Esophagus squamous epithelium (tissue), 4 donors: ENCODE results near the gene ARMH1.

Source experiments
- POLR2A ChIP-seq, 4 donors: fragments of 450-650 bp; IDR thresholded peaks; one replicate each; pipeline ENCODE4 v1.6.1; 2017; ENCODE audit warnings: antibody characterized with exemption in 4 of 4, mild to moderate bottlenecking in 4 of 4, moderate library complexity in 3 of 4
- TF ChIP-seq, protein P1 (sequence below), 6 experiments: fragments of 450-650 bp in 4 of 6; fragments of 200-600 bp in 2 of 6; sonication (generic) in 2 of 6; IDR thresholded peaks; one replicate each; pipeline ENCODE4 v1.5.1; 2016 to 2019; ENCODE audit warnings: antibody characterized with exemption in 6 of 6, mild to moderate bottlenecking in 4 of 6, moderate library complexity in 4 of 6

DNA sequence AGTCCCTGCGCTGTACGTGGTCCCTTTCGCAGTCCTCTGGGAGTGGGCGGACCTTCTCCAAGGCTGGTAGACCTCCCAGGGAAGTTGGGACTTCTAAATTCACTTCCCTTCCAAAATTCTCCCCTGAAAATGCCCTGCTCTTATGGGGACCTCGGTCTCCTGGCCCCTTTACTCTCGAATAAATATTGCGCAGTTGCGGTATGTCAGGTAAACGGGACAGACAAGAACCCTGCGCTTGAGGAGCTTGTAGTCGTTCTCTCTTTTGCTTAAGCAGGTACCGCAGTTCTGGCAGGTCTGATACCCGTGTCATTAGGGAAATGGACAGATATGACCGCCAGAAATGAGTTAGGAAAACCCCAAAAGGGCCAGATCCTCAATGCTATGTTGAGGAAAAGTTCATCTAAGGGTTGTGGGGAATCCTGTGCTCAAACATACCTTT lies 65.7 kb downstream of the ARMH1 start:
- TF ChIP-seq, protein P1, sequence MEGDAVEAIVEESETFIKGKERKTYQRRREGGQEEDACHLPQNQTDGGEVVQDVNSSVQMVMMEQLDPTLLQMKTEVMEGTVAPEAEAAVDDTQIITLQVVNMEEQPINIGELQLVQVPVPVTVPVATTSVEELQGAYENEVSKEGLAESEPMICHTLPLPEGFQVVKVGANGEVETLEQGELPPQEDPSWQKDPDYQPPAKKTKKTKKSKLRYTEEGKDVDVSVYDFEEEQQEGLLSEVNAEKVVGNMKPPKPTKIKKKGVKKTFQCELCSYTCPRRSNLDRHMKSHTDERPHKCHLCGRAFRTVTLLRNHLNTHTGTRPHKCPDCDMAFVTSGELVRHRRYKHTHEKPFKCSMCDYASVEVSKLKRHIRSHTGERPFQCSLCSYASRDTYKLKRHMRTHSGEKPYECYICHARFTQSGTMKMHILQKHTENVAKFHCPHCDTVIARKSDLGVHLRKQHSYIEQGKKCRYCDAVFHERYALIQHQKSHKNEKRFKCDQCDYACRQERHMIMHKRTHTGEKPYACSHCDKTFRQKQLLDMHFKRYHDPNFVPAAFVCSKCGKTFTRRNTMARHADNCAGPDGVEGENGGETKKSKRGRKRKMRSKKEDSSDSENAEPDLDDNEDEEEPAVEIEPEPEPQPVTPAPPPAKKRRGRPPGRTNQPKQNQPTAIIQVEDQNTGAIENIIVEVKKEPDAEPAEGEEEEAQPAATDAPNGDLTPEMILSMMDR (IDR thresholded peaks at IDR 0.05), result no peak
- TF ChIP-seq POLR2A (IDR thresholded peaks at IDR 0.05), result no peak
